Heart right ventricle (tissue), 16 donors: ENCODE measurements around the gene CDK5RAP2. TPM values are rescaled to one million over a fixed set of nuclear protein-coding genes. Genes with fewer than 3 reads are reported as not detected.

ENCODE experiments used
- ATAC-seq, 8 donors: fragments of 200-7000 bp; cut with Tn5 transposase; one replicate each; pipeline ENCODE4 v1.9.1; 2020; ENCODE audit warnings: mild to moderate bottlenecking in 8 of 8, moderate library complexity in 8 of 8, moderate number of reproducible peaks in 1 of 8
- DNase-seq, 2 donors: peaks; one replicate each; pipeline ENCODE4 v3.0.0-alpha.2; 2020
- H3K27ac ChIP-seq, 10 donors: fragments of 200-600 bp; sonication (generic) in 2 of 10; one replicate each; pipeline versions ENCODE4 v1.5.0 to v1.8.0; 2020 to 2022; ENCODE audit warnings: mild to moderate bottlenecking in 3 of 10
- H3K27me3 ChIP-seq, 7 donors: fragments of 200-600 bp; one replicate each; pipeline ENCODE4 v1.8.0; 2021 to 2022; ENCODE audit warnings: mild to moderate bottlenecking in 2 of 7
- H3K36me3 ChIP-seq, 9 donors: fragments of 200-600 bp; sonication (generic) in 1 of 9; one replicate each; pipeline versions ENCODE4 v1.5.0 to v1.8.0; 2020 to 2022; ENCODE audit warnings: mild to moderate bottlenecking in 2 of 9
- H3K4me1 ChIP-seq, 9 donors: fragments of 200-600 bp; sonication (generic) in 1 of 9; one replicate each; pipeline versions ENCODE4 v1.5.0 to v1.8.0; 2020 to 2022; ENCODE audit warnings: mild to moderate bottlenecking in 4 of 9
- H3K4me3 ChIP-seq, 10 donors: fragments of 200-600 bp; sonication (generic) in 2 of 10; one replicate each; pipeline versions ENCODE4 v1.5.0 to v1.8.0; 2020 to 2022; ENCODE audit warnings: mild to moderate bottlenecking in 7 of 10, moderate library complexity in 2 of 10
- H3K9me3 ChIP-seq, 11 donors: fragments of 200-600 bp in 10 of 11; sonication (generic) in 2 of 11; one replicate each; pipeline versions ENCODE4 v1.5.0 to v1.8.0; 2013 to 2022; ENCODE audit warnings: mild to moderate bottlenecking in 2 of 11, control low read depth in 1 of 11, moderate library complexity in 1 of 11
- WGBS, 2 donors: extraction: QIAGEN DNeasy Blood & Tissue Kit; methylation state at CpG; one replicate each; pipeline ENCODE4 v1.1.7; 2013; ENCODE audit warnings: inconsistent platforms in 1 of 2; 5-methylcytosine and 5-hydroxymethylcytosine counted together
- intact Hi-C, 10 donors: fragments of 100-400 bp; cut with DNase I; formaldehyde crosslinking; loops; one replicate each; pipeline versions ENCODE4 v1.11.1 to v1.14.2; 2022
- polyA plus RNA-seq, 2 donors: library from polyadenylated mRNA; stranded (reverse); fragments of 200-250 nt; gene quantifications; one replicate each; pipeline ENCODE4 v1.2.3, GENCODE V29; 2013
- total RNA-seq, 10 donors: library from RNA; stranded (reverse); fragmentation: NEBNext Ultra II Directional in 3 of 10; extraction: Animal tissue kit (Norgen Biotek cat#: 25700) in 3 of 10; gene quantifications; one replicate each; pipeline versions ENCODE4 v1.2.1 to v1.2.4, GENCODE V29; 2021 to 2023
- TF ChIP-seq, protein P1 (sequence below), 9 donors: fragments of 200-600 bp; sonication (generic) in 2 of 9; IDR thresholded peaks; one replicate each; pipeline versions ENCODE4 v1.5.0 to v1.8.0; 2021 to 2022; ENCODE audit warnings: antibody characterized with exemption in 9 of 9, mild to moderate bottlenecking in 5 of 9, moderate library complexity in 1 of 9
- donor health status: Arrhythmogenic right ventricular cardiomyopathy.
- donor health status: ischemic (EF 13 %, LVEDD 7.1; RV severe dilation, severe dysfunction).
- donor health status: healthy with polysubstance abuse.
- donor health status: DM: no; HTN: yes; CAD: no.
- donor health status: DM: no; HTN: no; CAD: no.
- donor health status: ischemic (EF 25% LVEDD 6.9; RV normal size, moderate dysfunction).
- donor health status: ischemic (EF 25% LVEDD 5.7; RV mildly dilated, moderate dysfunction).
- donor health status: healthy.
- donor health status: DM: yes; HTN: yes; CAD: no.
- donor health status: Ischemic cardiomyopathy.
- donor health status: ischemic (EF 35%, LVEDD 5.7; RV mildly dilated, moderate dysfunction).
- donor health status: nonischemic (EF 11% LVEDD 7.7; RV severe dilation, severe dysfunction).
- donor health status: DM: yes; HTN: yes; CAD: no.
- donor health status: PGD.
- donor health status: ischemic (EF 29% LVEDD 5.4; RV normal size, mild dysfunction).
- donor health status: nonischemic (EF 23%, LVEDD 6.1; RV moderate dilation, normal function).

The CDK5RAP2 gene
- total and polyA plus RNA-seq, 12 donors, result 21.6 to 80.1 (median 53.4) TPM

DNA sequence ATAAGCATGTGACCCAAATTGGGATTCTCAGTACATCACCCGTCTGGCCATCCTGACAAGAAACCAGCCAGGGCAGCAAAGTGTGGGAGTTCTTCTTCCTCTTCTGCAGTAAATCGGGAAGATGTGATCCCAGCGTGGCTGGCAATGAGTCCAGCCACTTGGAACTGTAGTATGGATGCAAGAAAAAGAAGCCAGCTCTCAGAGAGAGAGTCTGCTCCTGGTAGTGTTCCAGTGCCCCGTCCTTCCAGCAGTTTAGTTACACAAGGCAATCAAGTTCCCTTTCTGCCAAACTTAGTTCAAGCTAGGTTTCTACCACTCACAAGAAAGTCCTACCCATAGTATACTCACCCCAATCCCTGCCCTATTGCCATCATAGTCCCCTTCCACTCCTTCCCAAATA, 65.6 kb downstream of the CDK5RAP2 start:
- TF ChIP-seq, protein P1, sequence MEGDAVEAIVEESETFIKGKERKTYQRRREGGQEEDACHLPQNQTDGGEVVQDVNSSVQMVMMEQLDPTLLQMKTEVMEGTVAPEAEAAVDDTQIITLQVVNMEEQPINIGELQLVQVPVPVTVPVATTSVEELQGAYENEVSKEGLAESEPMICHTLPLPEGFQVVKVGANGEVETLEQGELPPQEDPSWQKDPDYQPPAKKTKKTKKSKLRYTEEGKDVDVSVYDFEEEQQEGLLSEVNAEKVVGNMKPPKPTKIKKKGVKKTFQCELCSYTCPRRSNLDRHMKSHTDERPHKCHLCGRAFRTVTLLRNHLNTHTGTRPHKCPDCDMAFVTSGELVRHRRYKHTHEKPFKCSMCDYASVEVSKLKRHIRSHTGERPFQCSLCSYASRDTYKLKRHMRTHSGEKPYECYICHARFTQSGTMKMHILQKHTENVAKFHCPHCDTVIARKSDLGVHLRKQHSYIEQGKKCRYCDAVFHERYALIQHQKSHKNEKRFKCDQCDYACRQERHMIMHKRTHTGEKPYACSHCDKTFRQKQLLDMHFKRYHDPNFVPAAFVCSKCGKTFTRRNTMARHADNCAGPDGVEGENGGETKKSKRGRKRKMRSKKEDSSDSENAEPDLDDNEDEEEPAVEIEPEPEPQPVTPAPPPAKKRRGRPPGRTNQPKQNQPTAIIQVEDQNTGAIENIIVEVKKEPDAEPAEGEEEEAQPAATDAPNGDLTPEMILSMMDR (IDR thresholded peaks at IDR 0.05), result no peak
- intact Hi-C loops, result no loop called here
- 87 to 96% methylated on average over 4 of the region's 4 CpGs for WGBS, 2 donors
- Histone ChIP-seq H3K27ac (no peak overlapping the region), H3K4me1 (no peaks in the 10 kb centered on the region), H3K9me3 (peaks cover 0 to 16% (median 0%) of the 10 kb centered on the region in 11 donors), H3K36me3 (peaks cover 0 to 96% (median 18%) of the 10 kb centered on the region in 9 donors), H3K4me3 (no peak overlapping the region), H3K27me3 (no peaks in the 10 kb centered on the region)
- ATAC-seq (no peak), DNase-seq (no peak)

DNA sequence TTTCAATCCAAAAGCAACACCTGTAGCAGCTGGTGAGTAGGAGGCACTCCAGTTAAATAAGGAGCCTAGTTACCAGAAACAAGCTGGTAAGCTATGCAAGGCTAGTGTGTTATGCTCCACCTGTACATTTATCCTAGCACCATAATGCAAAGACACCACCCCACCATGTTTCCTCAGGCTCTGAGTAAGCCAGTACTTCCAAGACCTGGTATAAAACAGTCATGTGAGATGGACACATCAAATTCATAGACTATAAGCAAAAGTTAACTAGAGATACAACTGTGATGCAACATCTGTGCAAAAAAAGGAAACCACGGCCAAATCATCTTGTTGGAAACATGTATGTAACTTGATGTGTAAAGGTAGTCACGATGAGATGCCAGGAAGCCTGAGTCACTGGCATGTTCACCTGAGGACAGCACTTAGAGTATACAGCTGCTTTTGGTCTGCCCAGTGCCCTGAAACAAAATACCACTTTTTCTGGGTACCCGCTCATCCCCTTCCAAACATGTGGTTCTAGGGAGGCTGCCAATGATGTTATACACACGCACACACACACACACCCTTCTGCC, 66.1 kb downstream of the CDK5RAP2 start:
- Histone ChIP-seq H3K27ac (no peak overlapping the region), H3K4me3 (no peak overlapping the region), H3K36me3 (peaks cover 0 to 97% (median 18%) of the 10 kb centered on the region in 9 donors), H3K27me3 (no peaks in the 10 kb centered on the region), H3K9me3 (peaks cover 0 to 16% (median 0%) of the 10 kb centered on the region in 11 donors), H3K4me1 (no peaks in the 10 kb centered on the region)
- 95 to 96% methylated on average over 4 of the region's 4 CpGs for WGBS, 2 donors
- no peak for DNase-seq
- TF ChIP-seq, protein P1 (IDR thresholded peaks at IDR 0.05), result no peak
- no peak for ATAC-seq
- intact Hi-C loops, result no loop called here

DNA sequence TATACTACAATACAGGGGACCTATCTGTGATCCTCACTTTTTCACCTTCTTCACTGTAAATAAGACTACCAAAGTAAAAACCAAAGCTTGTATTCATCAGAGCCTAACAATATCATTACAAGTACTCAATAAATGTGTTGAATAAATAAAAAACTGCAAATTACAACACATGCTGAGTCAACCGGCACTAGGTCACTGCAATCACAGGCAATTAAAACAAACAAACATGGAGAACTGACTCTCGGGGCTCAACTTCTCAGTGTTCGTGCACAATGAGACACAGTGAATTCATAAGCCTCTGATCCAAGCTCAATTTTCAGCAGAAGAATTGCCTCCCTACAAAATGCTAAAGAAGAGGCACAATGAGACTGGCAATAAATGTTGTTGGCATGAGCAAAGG, 69.2 kb downstream of the CDK5RAP2 start:
- intact Hi-C loops, result no loop called here
- DNase-seq (no peak), ATAC-seq (no peak)
- Histone ChIP-seq H3K4me1 (no peaks in the 10 kb centered on the region), H3K27me3 (no peaks in the 10 kb centered on the region), H3K4me3 (no peak overlapping the region), H3K27ac (no peak overlapping the region), H3K9me3 (peaks cover 0 to 24% (median 5%) of the 10 kb centered on the region in 11 donors), H3K36me3 (peaks cover 0 to 92% (median 9%) of the 10 kb centered on the region in 9 donors)
- TF ChIP-seq, protein P1 (IDR thresholded peaks at IDR 0.05), result no peak
- 96 to 98% methylated on average over 3 of the region's 3 CpGs for WGBS, 2 donors

DNA sequence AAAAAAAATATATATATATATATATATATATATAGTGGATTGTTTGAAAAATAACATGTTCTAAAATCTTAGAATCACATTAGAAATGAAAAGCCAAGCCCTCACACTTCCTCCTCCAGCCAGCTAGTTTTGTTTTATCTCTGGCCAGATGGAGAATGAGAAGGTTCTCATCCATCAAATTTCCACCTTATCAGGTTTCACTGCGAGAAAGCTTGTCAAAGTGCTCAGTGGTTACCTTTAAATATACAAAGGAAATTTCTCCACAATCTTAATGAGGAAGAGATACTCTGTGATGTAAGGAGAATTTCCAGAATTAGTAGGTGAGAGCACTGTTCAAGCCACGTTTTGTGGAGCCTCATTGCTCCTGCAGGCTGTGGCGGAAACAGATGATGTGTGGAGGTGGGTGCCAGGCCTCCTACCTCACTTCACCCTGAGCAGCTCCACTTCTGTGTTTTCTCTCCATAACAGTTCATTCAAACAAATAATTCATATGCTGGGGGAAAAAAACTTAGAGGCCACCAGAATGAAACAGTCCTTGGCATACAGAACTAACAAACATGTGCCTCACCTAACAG, 71.9 kb downstream of the CDK5RAP2 start:
- H3K27me3 ChIP-seq, result no peaks in the 10 kb centered on the region
- 81 to 85% methylated on average over 3 of the region's 3 CpGs for WGBS, 2 donors
- ATAC-seq (no peak), DNase-seq (no peak)
- H3K4me3 ChIP-seq, result no peak overlapping the region
- no peak overlapping the region for H3K27ac ChIP-seq
- peaks cover 0 to 71% (median 9%) of the 10 kb centered on the region in 9 donors for H3K36me3 ChIP-seq
- intact Hi-C loops, result no loop called here
- peaks cover 0 to 27% (median 5%) of the 10 kb centered on the region in 11 donors for H3K9me3 ChIP-seq
- TF ChIP-seq, protein P1 (IDR thresholded peaks at IDR 0.05), result no peak
- no peaks in the 10 kb centered on the region for H3K4me1 ChIP-seq
